Prostate gland (tissue), 2 donors: Measurements from ENCODE around the gene DOCK10. TPM values are rescaled to one million over a fixed set of nuclear protein-coding genes. Genes with fewer than 3 reads are reported as not detected.
A peak's percentile ranks its signal among the peaks of the same experiment; 100 is the strongest.

ENCODE experiments used
- DNase-seq: peaks from one replicate; pipeline ENCODE4 v3.0.0-alpha.2; 2019; ENCODE audit warnings: low spot score
- H3K27ac ChIP-seq, 2 donors: fragments of 200-600 bp; sonication (generic); 2 replicates each; pipeline ENCODE4 v1.5.1; 2017 to 2019
- H3K27me3 ChIP-seq: fragments of 200-600 bp; sonication (generic); replicated peaks from 2 replicates; pipeline ENCODE4 v1.5.1; 2019; ENCODE audit not compliant: insufficient read depth
- H3K36me3 ChIP-seq, 2 donors: fragments of 200-600 bp; sonication (generic); 1 replicate in 1 of 2; 2 replicates in 1 of 2; pipeline versions ENCODE4 v1.5.1 to v1.8.1; 2017 to 2019
- H3K4me1 ChIP-seq: fragments of 200-600 bp; sonication (generic); replicated peaks from 2 replicates; pipeline ENCODE4 v1.5.1; 2019
- H3K4me3 ChIP-seq, 2 donors: fragments of 200-600 bp; sonication (generic); 2 replicates each; pipeline ENCODE4 v1.5.1; 2017 to 2019
- H3K9me3 ChIP-seq: fragments of 200-600 bp; sonication (generic); 2 replicates; pipeline ENCODE4 v1.5.1; 2017
- CTCF ChIP-seq, 4 experiments: fragments of 200-600 bp in 2 of 4; fragments of 450-650 bp in 2 of 4; sonication (generic) in 2 of 4; IDR thresholded peaks; 1 replicate in 3 of 4; 2 replicates in 1 of 4; pipeline ENCODE4 v1.5.1; 2016 to 2019; ENCODE audit warnings: antibody characterized with exemption in 4 of 4, mild to moderate bottlenecking in 2 of 4, moderate library complexity in 2 of 4
- POLR2A ChIP-seq: fragments of 450-650 bp; IDR thresholded peaks from one replicate; pipeline ENCODE4 v1.6.1; 2016; ENCODE audit warnings: antibody characterized with exemption, mild to moderate bottlenecking
- POLR2AphosphoS5 ChIP-seq: sonication (generic); formaldehyde crosslinking; IDR thresholded peaks from one replicate; pipeline ENCODE4 v1.6.1; 2017; ENCODE audit warnings: antibody characterized with exemption
- WGBS: methylation state at CpG from one replicate; pipeline ENCODE4 v1.1.5; 2018; 5-methylcytosine and 5-hydroxymethylcytosine counted together
- intact Hi-C: fragments of 100-400 bp; cut with DNase I; formaldehyde crosslinking; loops from one replicate; pipeline ENCODE4 v1.14.2; 2022
- total RNA-seq, 2 donors: library from RNA; depleted of rRNA; stranded (reverse); fragments of >200 nt; gene quantifications; one replicate each; pipeline ENCODE4 v1.1.0, GENCODE V29; 2016

DOCK10 gene
- total RNA-seq, 2 donors from 2014 or later = 4.8 to 6.2 TPM

DNA sequence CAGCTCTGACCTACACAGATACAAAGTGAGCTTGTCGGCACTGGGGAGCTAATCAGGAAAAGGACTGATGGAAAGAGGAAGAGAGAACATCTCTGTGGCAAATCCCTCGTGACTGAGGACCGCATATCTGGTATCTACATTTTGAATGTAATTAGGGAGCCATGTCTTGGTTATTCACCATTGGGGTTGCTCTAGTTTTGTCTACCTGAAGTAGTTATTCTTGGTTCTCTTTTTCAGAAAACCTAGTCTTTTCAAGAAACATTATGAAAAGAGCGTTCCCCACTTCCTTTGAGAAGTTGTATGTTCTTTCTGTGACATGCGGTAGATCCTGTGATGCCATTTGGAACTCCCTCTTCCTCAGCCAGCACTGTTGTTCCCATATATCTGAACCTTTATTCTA, 104.4 kb downstream of the DOCK10 start:
- Histone ChIP-seq H3K9me3 (no peaks in the 10 kb centered on the region), H3K36me3 (no peaks in the 10 kb centered on the region), H3K4me1 (peaks cover 3% of the 10 kb centered on the region), H3K27me3 (no peaks in the 10 kb centered on the region), H3K27ac (no peak overlapping the region), H3K4me3 (no peak overlapping the region)
- DNase-seq = no peak
- 84% methylated on average over 5 of the region's 5 CpGs for WGBS
- TF ChIP-seq POLR2AphosphoS5 = no peak
- intact Hi-C loops = no loop called here

GRCh38 chr2:224934526-224935188, 107.6 kb downstream of the DOCK10 start:
- intact Hi-C loops = no loop called here
- Histone ChIP-seq H3K4me1 (peaks cover 3% of the 10 kb centered on the region), H3K27me3 (no peaks in the 10 kb centered on the region), H3K27ac (no peak overlapping the region), H3K4me3 (no peak overlapping the region), H3K9me3 (no peaks in the 10 kb centered on the region), H3K36me3 (no peaks in the 10 kb centered on the region)
- 14% methylated on average over 5 of the region's 5 CpGs for WGBS
- TF ChIP-seq POLR2A (no peak), POLR2AphosphoS5 (peak; percentile 87), CTCF (IDR thresholded peaks at IDR 0.05) (no peak)
- peak; percentile 57 for DNase-seq

GRCh38 chr2:224933431-224933830, 108.8 kb downstream of the DOCK10 start:
- Histone ChIP-seq H3K27me3 (no peaks in the 10 kb centered on the region), H3K9me3 (no peaks in the 10 kb centered on the region), H3K36me3 (no peaks in the 10 kb centered on the region), H3K27ac (no peak overlapping the region), H3K4me1 (peaks cover 3% of the 10 kb centered on the region), H3K4me3 (no peak overlapping the region)
- no peak for TF ChIP-seq POLR2A
- TF ChIP-seq POLR2AphosphoS5 = no peak
- TF ChIP-seq CTCF (IDR thresholded peaks at IDR 0.05) = no peak
- 60% methylated on average over 2 of the region's 2 CpGs for WGBS
- no peak for DNase-seq
- intact Hi-C loops = no loop called here

DNA sequence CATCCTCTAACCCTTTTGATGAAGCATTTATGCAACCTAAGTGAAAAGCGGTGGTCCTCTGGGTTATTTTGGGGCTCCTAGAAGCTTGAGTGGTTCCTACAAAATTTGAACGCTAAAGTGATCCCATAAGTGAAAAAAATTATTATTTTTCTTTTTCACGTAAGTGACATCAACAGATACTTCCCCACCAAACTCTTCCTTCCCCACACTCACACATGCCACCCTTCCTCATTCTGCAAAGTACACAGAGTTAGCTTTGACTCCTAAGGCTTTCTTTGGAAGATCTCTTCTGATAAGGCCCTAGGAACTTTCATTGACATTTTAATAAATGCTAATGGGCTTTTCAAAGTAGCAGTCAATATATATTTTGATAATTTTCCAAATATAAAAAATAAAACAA, 109.7 kb downstream of the DOCK10 start:
- Histone ChIP-seq H3K4me3 (no peak overlapping the region), H3K36me3 (no peaks in the 10 kb centered on the region), H3K27me3 (no peaks in the 10 kb centered on the region), H3K4me1 (peaks cover 8% of the 10 kb centered on the region), H3K27ac (no peak overlapping the region), H3K9me3 (no peaks in the 10 kb centered on the region)
- intact Hi-C loops = no loop called here
- TF ChIP-seq CTCF (IDR thresholded peaks at IDR 0.05) = no peak
- no peak for TF ChIP-seq POLR2A
- TF ChIP-seq POLR2AphosphoS5 = no peak
- no peak for DNase-seq
- 89% methylated on average over 3 of the region's 3 CpGs for WGBS

DNA sequence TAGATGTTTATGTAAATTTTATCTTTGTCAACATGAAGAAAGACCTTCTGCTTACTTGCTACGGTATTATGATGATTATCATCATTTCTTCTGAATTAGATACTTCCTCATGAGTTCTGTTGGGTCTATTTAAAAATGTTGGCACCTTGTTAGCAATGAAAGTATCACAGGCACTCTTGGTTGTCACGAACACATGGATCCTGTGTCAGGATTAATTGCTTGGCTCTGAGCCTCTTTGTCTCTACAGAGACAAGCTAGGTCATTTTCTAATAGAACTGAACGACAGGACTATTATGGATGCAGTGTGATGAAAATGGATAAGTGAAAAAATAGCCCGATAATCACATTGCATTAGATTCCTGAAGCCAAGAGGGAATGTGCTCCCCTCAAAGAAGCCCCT, 110.3 kb downstream of the DOCK10 start:
- DNase-seq = no peak
- Histone ChIP-seq H3K4me1 (peaks cover 8% of the 10 kb centered on the region), H3K4me3 (no peak overlapping the region), H3K36me3 (no peaks in the 10 kb centered on the region), H3K27me3 (no peaks in the 10 kb centered on the region), H3K27ac (no peak overlapping the region), H3K9me3 (no peaks in the 10 kb centered on the region)
- intact Hi-C loops = no loop called here
- WGBS = 34% methylated on average over 4 of the region's 4 CpGs
- TF ChIP-seq POLR2AphosphoS5 = no peak
- TF ChIP-seq POLR2A = no peak
- no peak for TF ChIP-seq CTCF (IDR thresholded peaks at IDR 0.05)
